ENCODE results near the gene CCDC91.

DNA sequence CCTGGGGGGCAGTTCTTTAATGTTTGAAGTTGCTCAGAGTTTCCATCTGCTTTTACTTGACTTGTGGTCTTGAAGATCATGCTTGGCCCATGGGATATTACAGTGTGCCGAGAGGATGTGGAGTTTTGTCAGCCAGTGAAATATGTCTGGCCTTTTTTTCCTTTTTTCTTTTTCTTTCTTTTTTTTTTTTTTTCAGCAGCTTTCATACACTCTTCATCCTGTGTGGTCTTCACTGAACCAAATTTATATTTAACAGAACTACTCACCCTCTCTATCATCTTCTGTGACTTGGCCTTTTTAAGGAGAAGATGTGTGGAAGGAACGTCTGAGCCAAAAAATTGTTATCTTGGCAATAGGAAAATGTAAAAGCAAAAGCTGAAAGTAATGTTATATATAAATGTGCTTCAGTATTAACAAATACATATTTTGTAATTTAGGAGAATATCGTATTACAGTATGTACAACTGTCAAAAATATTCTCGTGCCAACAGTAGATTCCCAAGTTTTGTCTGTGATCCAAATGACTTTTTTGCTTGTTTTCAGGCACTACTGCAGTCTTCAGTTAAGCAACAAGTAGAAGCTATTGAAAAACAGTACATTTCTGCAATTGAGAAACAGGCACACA lies 200.6 kb downstream of the CCDC91 start:
- TF ChIP-seq CTCF (IDR thresholded peaks at IDR 0.05) (no peak), POLR2A (IDR thresholded peaks at IDR 0.05) (no peak)
